ENCODE measurements around the gene FCF1. TPM values are rescaled to one million over a fixed set of nuclear protein-coding genes. Genes with fewer than 3 reads are reported as not detected.

The FCF1 gene
- total RNA-seq, 1 donor from 2014 or later = 37.6 TPM

- no peak for DNase-seq (ENCODE audit: low spot score)
Observed at GRCh38 chr14:74763803-74764531, 51.0 kb downstream of the FCF1 start.

- no peak for DNase-seq (ENCODE audit: low spot score)
Observed at GRCh38 chr14:74765721-74766120, 52.8 kb downstream of the FCF1 start.

GRCh38 chr14:74771399-74771798 is 58.5 kb downstream of the FCF1 start:
- DNase-seq (ENCODE audit: low spot score) = no peak

- DNase-seq (ENCODE audit: low spot score) = no peak
Observed at GRCh38 chr14:74784634-74785033, 71.7 kb downstream of the FCF1 start.

GRCh38 chr14:74785056-74785613 is 72.2 kb downstream of the FCF1 start:
- DNase-seq (ENCODE audit: low spot score) = no peak

GRCh38 chr14:74786796-74787315 is 73.9 kb downstream of the FCF1 start:
- DNase-seq (ENCODE audit: low spot score) = no peak

Other genes with a start within 250 kb of the FCF1 start
- 290 TPM for gene NPC2, start 219.8 kb upstream of the FCF1 start, total RNA-seq
- 17.8 TPM for gene ISCA2, start 219.4 kb upstream of the FCF1 start, total RNA-seq
- gene LTBP2, start 100.9 kb upstream of the FCF1 start, total RNA-seq = 58.2 TPM
- 31.9 TPM for gene AREL1, start 64 bp upstream of the FCF1 start, total RNA-seq
- 51.4 TPM for gene YLPM1, start 50.2 kb downstream of the FCF1 start, total RNA-seq
- gene PROX2, start 163.0 kb downstream of the FCF1 start, total RNA-seq = not detected
- 143 TPM for gene DLST, start 168.8 kb downstream of the FCF1 start, total RNA-seq
- gene RPS6KL1, start 210.1 kb downstream of the FCF1 start, total RNA-seq = 23.6 TPM
- 2.9 TPM for gene PGF, start 242.5 kb downstream of the FCF1 start, total RNA-seq

Data from mesenteric fat pad (tissue), 1 donor.